Liver (tissue), 3 donors: Measurements from ENCODE around the gene TLE5.

Experiments used
- HNF4A ChIP-seq, 2 donors: conservative IDR thresholded peaks; 2 replicates each; pipeline ENCODE4 v1.6.1; 2016; ENCODE audit warnings: antibody characterized with exemption in 2 of 2, mild to moderate bottlenecking in 2 of 2
- JUND ChIP-seq, 2 donors: IDR thresholded peaks; 2 replicates each; pipeline ENCODE4 v1.6.1; 2016; ENCODE audit warnings: antibody characterized with exemption in 2 of 2
- NR2F2 ChIP-seq: IDR thresholded peaks from 2 replicates; pipeline ENCODE4 v1.6.1; 2016; ENCODE audit warnings: antibody characterized with exemption
- RAD21 ChIP-seq, 2 donors: IDR thresholded peaks; 2 replicates each; pipeline ENCODE4 v1.6.1; 2016; ENCODE audit warnings: antibody characterized with exemption in 2 of 2, mild to moderate bottlenecking in 2 of 2
- REST ChIP-seq: IDR thresholded peaks from 2 replicates; pipeline ENCODE4 v1.6.1; 2016; ENCODE audit warnings: antibody characterized with exemption, mild to moderate bottlenecking
- SP1 ChIP-seq: IDR thresholded peaks from 2 replicates; pipeline ENCODE4 v1.6.1; 2018; ENCODE audit warnings: antibody characterized with exemption, mild to moderate bottlenecking
- TAF1 ChIP-seq: conservative IDR thresholded peaks from 2 replicates; pipeline ENCODE4 v1.6.1; 2016; ENCODE audit warnings: antibody characterized with exemption, mild to moderate bottlenecking
- YY1 ChIP-seq: IDR thresholded peaks from 2 replicates; pipeline ENCODE4 v1.6.1; 2016; ENCODE audit warnings: antibody characterized with exemption, mild to moderate bottlenecking
- TF ChIP-seq, protein P1 (sequence below): IDR thresholded peaks from 2 replicates; pipeline ENCODE4 v1.6.1; 2016; ENCODE audit warnings: antibody characterized with exemption
- TF ChIP-seq, protein P2 (sequence below): fragments of 150-350 bp; IDR thresholded peaks from 2 replicates; pipeline ENCODE4 v1.5.1; 2017; ENCODE audit warnings: improper control_type of control experiment, low read depth, low read length; ENCODE audit not compliant: missing input control
- TF ChIP-seq, protein P3 (sequence below): IDR thresholded peaks from 2 replicates; pipeline ENCODE4 v1.6.1; 2016; ENCODE audit warnings: antibody characterized with exemption
- donor health status: healthy.
- donor health status: healthy.

- TF ChIP-seq RAD21 (IDR thresholded peaks at IDR 0.05) (no peak), TAF1 (no peak), SP1 (no peak), YY1 (no peak), JUND (IDR thresholded peaks at IDR 0.05) (no peak), HNF4A (conservative IDR thresholded peaks at IDR 0.05) (no peak), NR2F2 (no peak), REST (no peak)
- TF ChIP-seq, protein P1, sequence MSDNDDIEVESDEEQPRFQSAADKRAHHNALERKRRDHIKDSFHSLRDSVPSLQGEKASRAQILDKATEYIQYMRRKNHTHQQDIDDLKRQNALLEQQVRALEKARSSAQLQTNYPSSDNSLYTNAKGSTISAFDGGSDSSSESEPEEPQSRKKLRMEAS = no peak
- TF ChIP-seq, protein P2, sequence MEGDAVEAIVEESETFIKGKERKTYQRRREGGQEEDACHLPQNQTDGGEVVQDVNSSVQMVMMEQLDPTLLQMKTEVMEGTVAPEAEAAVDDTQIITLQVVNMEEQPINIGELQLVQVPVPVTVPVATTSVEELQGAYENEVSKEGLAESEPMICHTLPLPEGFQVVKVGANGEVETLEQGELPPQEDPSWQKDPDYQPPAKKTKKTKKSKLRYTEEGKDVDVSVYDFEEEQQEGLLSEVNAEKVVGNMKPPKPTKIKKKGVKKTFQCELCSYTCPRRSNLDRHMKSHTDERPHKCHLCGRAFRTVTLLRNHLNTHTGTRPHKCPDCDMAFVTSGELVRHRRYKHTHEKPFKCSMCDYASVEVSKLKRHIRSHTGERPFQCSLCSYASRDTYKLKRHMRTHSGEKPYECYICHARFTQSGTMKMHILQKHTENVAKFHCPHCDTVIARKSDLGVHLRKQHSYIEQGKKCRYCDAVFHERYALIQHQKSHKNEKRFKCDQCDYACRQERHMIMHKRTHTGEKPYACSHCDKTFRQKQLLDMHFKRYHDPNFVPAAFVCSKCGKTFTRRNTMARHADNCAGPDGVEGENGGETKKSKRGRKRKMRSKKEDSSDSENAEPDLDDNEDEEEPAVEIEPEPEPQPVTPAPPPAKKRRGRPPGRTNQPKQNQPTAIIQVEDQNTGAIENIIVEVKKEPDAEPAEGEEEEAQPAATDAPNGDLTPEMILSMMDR = no peak
- TF ChIP-seq, protein P3, sequence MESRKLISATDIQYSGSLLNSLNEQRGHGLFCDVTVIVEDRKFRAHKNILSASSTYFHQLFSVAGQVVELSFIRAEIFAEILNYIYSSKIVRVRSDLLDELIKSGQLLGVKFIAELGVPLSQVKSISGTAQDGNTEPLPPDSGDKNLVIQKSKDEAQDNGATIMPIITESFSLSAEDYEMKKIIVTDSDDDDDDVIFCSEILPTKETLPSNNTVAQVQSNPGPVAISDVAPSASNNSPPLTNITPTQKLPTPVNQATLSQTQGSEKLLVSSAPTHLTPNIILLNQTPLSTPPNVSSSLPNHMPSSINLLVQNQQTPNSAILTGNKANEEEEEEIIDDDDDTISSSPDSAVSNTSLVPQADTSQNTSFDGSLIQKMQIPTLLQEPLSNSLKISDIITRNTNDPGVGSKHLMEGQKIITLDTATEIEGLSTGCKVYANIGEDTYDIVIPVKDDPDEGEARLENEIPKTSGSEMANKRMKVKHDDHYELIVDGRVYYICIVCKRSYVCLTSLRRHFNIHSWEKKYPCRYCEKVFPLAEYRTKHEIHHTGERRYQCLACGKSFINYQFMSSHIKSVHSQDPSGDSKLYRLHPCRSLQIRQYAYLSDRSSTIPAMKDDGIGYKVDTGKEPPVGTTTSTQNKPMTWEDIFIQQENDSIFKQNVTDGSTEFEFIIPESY = no peak
Measured at GRCh38 chr19:3041327-3041726, 21.0 kb downstream of the TLE5 start.
